ACHN (cell line): ENCODE data around the gene MAJIN.
"Not testable (repeated sequence)": the region's sequence is repeated elsewhere in the genome, so short reads cannot be mapped to it uniquely, and the experiment has no call there.

ENCODE experiments used
- DNase-seq: peaks from one replicate; pipeline ENCODE4 v3.0.0-alpha.2; 2015
- in situ Hi-C: cut with HindIII; loops from 2 replicates; pipeline ENCODE4 v1.10.0; 2017; ENCODE audit warnings: low sequenced_read_pairs, low pct_ligation_motif_present, low pct_unique_long_range_greater_than_20kb

The MAJIN gene

GRCh38 chr11:64996710-64997380 lies 24.9 kb upstream of the MAJIN start, which contains the start of gene BATF2:
Gene BATF2, minus strand, starts transcription at chr11:64996971. Its CDS starts 57 bp downstream, at chr11:64996914.
- in situ Hi-C loops: no loop called here
- peak; percentile 68 for DNase-seq

- no peak for DNase-seq
- in situ Hi-C loops: no loop called here
Observed at GRCh38 chr11:64996327-64996709, 24.4 kb upstream of the MAJIN start.

- no peak for DNase-seq
- in situ Hi-C loops: no loop called here
Observed at GRCh38 chr11:64994318-64994717, 22.4 kb upstream of the MAJIN start.

- DNase-seq: no peak
- in situ Hi-C loops: no loop called here
Observed at GRCh38 chr11:64990222-64990923, 18.5 kb upstream of the MAJIN start.

GRCh38 chr11:64989416-64989815 lies 17.5 kb upstream of the MAJIN start:
- no peak for DNase-seq
- in situ Hi-C loops: no loop called here

GRCh38 chr11:64987998-64988854 lies 16.3 kb upstream of the MAJIN start:
- no peak for DNase-seq
- in situ Hi-C loops: no loop called here

- in situ Hi-C loops: not testable (repeated sequence)
Observed at GRCh38 chr11:64983339-64983738, 11.4 kb upstream of the MAJIN start.

GRCh38 chr11:64976651-64977050 lies 4.7 kb upstream of the MAJIN start:
- in situ Hi-C loops: no loop called here
- DNase-seq: no peak

More at GRCh38 chr11:64983339-64983738, 11.4 kb upstream of the MAJIN start:
- not testable (repeated sequence) for DNase-seq

GRCh38 chr11:64974124-64974523 lies 2.2 kb upstream of the MAJIN start:
- in situ Hi-C loops: no loop called here
- DNase-seq: no peak

- in situ Hi-C loops: no loop called here
- no peak for DNase-seq
Observed at GRCh38 chr11:64970731-64971151, 1.2 kb downstream of the MAJIN start.

- no peak for DNase-seq
- in situ Hi-C loops: no loop called here
Observed at GRCh38 chr11:64969209-64969608, 2.7 kb downstream of the MAJIN start.

GRCh38 chr11:64967375-64967774 lies 4.5 kb downstream of the MAJIN start:
- in situ Hi-C loops: no loop called here
- DNase-seq: no peak

- no peak for DNase-seq
- in situ Hi-C loops: no loop called here
Observed at GRCh38 chr11:64963072-64963631, 8.8 kb downstream of the MAJIN start.

- in situ Hi-C loops: no loop called here
- no peak for DNase-seq
Observed at GRCh38 chr11:64960719-64961118, 11.2 kb downstream of the MAJIN start.

- in situ Hi-C loops: no loop called here
- no peak for DNase-seq
Observed at GRCh38 chr11:64959498-64959897, 12.4 kb downstream of the MAJIN start.

- DNase-seq: no peak
- in situ Hi-C loops: no loop called here
Observed at GRCh38 chr11:64954201-64954600, 17.7 kb downstream of the MAJIN start.

- in situ Hi-C loops: no loop called here
- no peak for DNase-seq
Observed at GRCh38 chr11:64951529-64951928, 20.4 kb downstream of the MAJIN start.

GRCh38 chr11:64947208-64947814 lies 24.6 kb downstream of the MAJIN start:
- in situ Hi-C loops: no loop called here
- no peak for DNase-seq

GRCh38 chr11:64936539-64936938 lies 35.4 kb downstream of the MAJIN start:
- in situ Hi-C loops: no loop called here
- no peak for DNase-seq
